OCI-LY1 (cell line): ENCODE data around the gene CCL20.

Experiments used
- H2AFZ ChIP-seq: fragments of 200-600 bp; sonication (generic), shearing (Covaris generic); 2 replicates; pipeline ENCODE4 v1.6.0; 2014; ENCODE audit warnings: antibody characterized with exemption, mild to moderate bottlenecking, low read length
- H3F3A ChIP-seq: fragments of 200-600 bp; sonication (generic), shearing (Covaris generic); 2 replicates; pipeline ENCODE4 v1.6.0; 2014; ENCODE audit warnings: mild to moderate bottlenecking, antibody characterized with exemption, low read length, moderate library complexity; ENCODE audit not compliant: insufficient read depth
- H3K27ac ChIP-seq: fragments of 200-600 bp; sonication (generic); 2 replicates; pipeline ENCODE4 v1.5.1; 2014; ENCODE audit warnings: low read length, mixed run types, mild to moderate bottlenecking, low read depth; ENCODE audit not compliant: poor library complexity, severe bottlenecking
- H3K27me3 ChIP-seq: fragments of 200-600 bp; sonication (generic); 2 replicates; pipeline ENCODE4 v1.6.0; 2014; ENCODE audit warnings: antibody characterized with exemption, mild to moderate bottlenecking, low read length, moderate library complexity; ENCODE audit not compliant: insufficient read depth
- H3K36me3 ChIP-seq: fragments of 200-600 bp; sonication (generic); 2 replicates; pipeline ENCODE4 v1.6.1; 2014; ENCODE audit warnings: mild to moderate bottlenecking, antibody characterized with exemption, low read length, moderate library complexity, mixed read lengths; ENCODE audit not compliant: insufficient read depth
- H3K4me1 ChIP-seq: fragments of 200-600 bp; sonication (generic); 2 replicates; pipeline ENCODE4 v1.5.1; 2014; ENCODE audit warnings: mild to moderate bottlenecking, low read length, moderate library complexity; ENCODE audit not compliant: insufficient read depth, severe bottlenecking
- H3K4me2 ChIP-seq: fragments of 200-600 bp; sonication (generic), shearing (Covaris generic); 2 replicates; pipeline ENCODE4 v1.6.1; 2014; ENCODE audit warnings: low read length
- H3K4me3 ChIP-seq: fragments of 200-600 bp; sonication (generic); 2 replicates; pipeline ENCODE4 v1.5.1; 2014; ENCODE audit warnings: low read length, low read depth, mild to moderate bottlenecking, mixed read lengths; ENCODE audit not compliant: poor library complexity, severe bottlenecking
- H3K79me2 ChIP-seq: fragments of 200-600 bp; shearing (Covaris generic); 2 replicates; pipeline ENCODE4 v1.6.1; 2016; ENCODE audit warnings: mixed run types, low read length, mixed read lengths; ENCODE audit not compliant: insufficient read depth
- H3K9ac ChIP-seq: fragments of 200-600 bp; sonication (generic), shearing (Covaris generic); 2 replicates; pipeline ENCODE4 v1.6.1; 2014; ENCODE audit warnings: mild to moderate bottlenecking, low read length, mixed read lengths
- H3K9me2 ChIP-seq: fragments of 200-600 bp; sonication (generic), shearing (Covaris generic); 2 replicates; pipeline ENCODE4 v1.6.1; 2014; ENCODE audit warnings: low read depth, mild to moderate bottlenecking, low read length, mixed read lengths
- H3K9me3 ChIP-seq: fragments of 200-600 bp; shearing (Covaris generic); 2 replicates; pipeline ENCODE4 v1.6.1; 2014; ENCODE audit warnings: low read length, mixed read lengths
- H4K20me1 ChIP-seq: fragments of 200-600 bp; sonication (generic), shearing (Covaris generic); 2 replicates; pipeline ENCODE4 v1.6.0; 2016; ENCODE audit warnings: mild to moderate bottlenecking, low read length; ENCODE audit not compliant: insufficient read depth
- EZH2 ChIP-seq: fragments of 200-600 bp; sonication (generic), shearing (Covaris generic); IDR thresholded peaks from 2 replicates; pipeline ENCODE4 v1.8.0; 2017; ENCODE audit warnings: borderline replicate concordance, mixed run types, mild to moderate bottlenecking, antibody characterized with exemption, low read length, moderate library complexity, mixed read lengths
- TF ChIP-seq, protein P1 (sequence below): fragments of 200-600 bp; sonication (generic), shearing (Covaris generic); IDR thresholded peaks from 2 replicates; pipeline ENCODE4 v1.5.1; 2017; ENCODE audit warnings: mild to moderate bottlenecking, antibody characterized with exemption, low read length, moderate library complexity, mixed read lengths

Gene CCL20

DNA sequence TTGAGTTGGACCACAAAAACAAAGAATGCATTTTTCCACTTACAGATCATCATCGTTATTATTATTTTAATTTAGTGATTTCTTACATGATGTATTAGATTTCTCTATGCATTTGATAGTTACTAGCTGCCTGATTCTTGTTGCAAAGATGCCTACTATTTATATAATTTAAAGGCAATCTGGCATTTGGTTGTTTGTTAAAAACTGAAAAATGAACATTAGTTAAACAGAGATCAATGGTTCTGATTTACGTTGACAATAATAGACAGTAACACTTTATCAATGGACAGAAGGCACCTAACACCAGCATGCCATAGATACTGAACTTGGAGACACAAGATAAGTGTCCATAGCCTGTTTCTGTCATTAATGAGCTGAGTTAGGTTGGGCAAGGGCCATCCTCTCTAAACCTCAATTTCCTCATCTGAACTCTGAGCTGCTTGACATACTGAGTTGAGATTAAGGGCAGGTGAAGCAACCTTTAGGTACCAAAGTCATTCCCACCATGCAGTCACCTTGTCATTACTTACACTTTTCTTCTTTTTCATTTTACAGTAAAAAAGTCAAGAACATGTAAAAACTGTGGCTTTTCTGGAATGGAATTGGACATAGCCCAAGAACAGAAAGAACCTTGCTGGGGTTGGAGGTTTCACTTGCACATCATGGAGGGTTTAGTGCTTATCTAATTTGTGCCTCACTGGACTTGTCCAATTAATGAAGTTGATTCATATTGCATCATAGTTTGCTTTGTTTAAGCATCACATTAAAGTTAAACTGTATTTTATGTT lies 3.1 kb downstream of the CCL20 start:
- no peak overlapping the region for H2AFZ ChIP-seq
- H3K4me3 ChIP-seq = no peak overlapping the region
- no peak overlapping the region for H3K27ac ChIP-seq
- no peaks in the 10 kb centered on the region for H3K79me2 ChIP-seq
- H3K27me3 ChIP-seq = no peaks in the 10 kb centered on the region
- no peaks in the 10 kb centered on the region for H3F3A ChIP-seq
- H4K20me1 ChIP-seq = no peaks in the 10 kb centered on the region
- no peaks in the 10 kb centered on the region for H3K36me3 ChIP-seq
- H3K4me2 ChIP-seq = no peak overlapping the region
- H3K9me3 ChIP-seq = no peaks in the 10 kb centered on the region
- H3K9me2 ChIP-seq = no peaks in the 10 kb centered on the region
- TF ChIP-seq, protein P1, sequence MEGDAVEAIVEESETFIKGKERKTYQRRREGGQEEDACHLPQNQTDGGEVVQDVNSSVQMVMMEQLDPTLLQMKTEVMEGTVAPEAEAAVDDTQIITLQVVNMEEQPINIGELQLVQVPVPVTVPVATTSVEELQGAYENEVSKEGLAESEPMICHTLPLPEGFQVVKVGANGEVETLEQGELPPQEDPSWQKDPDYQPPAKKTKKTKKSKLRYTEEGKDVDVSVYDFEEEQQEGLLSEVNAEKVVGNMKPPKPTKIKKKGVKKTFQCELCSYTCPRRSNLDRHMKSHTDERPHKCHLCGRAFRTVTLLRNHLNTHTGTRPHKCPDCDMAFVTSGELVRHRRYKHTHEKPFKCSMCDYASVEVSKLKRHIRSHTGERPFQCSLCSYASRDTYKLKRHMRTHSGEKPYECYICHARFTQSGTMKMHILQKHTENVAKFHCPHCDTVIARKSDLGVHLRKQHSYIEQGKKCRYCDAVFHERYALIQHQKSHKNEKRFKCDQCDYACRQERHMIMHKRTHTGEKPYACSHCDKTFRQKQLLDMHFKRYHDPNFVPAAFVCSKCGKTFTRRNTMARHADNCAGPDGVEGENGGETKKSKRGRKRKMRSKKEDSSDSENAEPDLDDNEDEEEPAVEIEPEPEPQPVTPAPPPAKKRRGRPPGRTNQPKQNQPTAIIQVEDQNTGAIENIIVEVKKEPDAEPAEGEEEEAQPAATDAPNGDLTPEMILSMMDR = no peak
- TF ChIP-seq EZH2 = no peak
- no peaks in the 10 kb centered on the region for H3K4me1 ChIP-seq
- H3K9ac ChIP-seq = no peak overlapping the region

DNA sequence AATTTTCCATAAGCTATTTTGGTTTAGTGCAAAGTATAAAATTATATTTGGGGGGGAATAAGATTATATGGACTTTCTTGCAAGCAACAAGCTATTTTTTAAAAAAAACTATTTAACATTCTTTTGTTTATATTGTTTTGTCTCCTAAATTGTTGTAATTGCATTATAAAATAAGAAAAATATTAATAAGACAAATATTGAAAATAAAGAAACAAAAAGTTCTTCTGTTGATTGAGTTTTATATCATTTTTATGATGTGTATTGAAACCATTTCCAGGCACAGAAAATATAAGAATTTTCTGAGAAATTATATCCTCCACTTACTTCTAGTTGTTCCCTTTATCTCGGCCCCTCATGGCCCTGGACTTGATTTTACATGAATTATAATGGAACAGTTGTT lies 3.7 kb downstream of the CCL20 start:
- no peaks in the 10 kb centered on the region for H3K79me2 ChIP-seq
- H3K27me3 ChIP-seq = no peaks in the 10 kb centered on the region
- TF ChIP-seq EZH2 = no peak
- TF ChIP-seq, protein P1 = no peak
- H3K9ac ChIP-seq = no peak overlapping the region
- H4K20me1 ChIP-seq = no peaks in the 10 kb centered on the region
- H3F3A ChIP-seq = no peaks in the 10 kb centered on the region
- H2AFZ ChIP-seq = no peak overlapping the region
- H3K9me2 ChIP-seq = no peaks in the 10 kb centered on the region
- H3K36me3 ChIP-seq = no peaks in the 10 kb centered on the region
- no peaks in the 10 kb centered on the region for H3K9me3 ChIP-seq
- H3K27ac ChIP-seq = no peak overlapping the region
- H3K4me3 ChIP-seq = no peak overlapping the region
- no peak overlapping the region for H3K4me2 ChIP-seq
- no peaks in the 10 kb centered on the region for H3K4me1 ChIP-seq

DNA sequence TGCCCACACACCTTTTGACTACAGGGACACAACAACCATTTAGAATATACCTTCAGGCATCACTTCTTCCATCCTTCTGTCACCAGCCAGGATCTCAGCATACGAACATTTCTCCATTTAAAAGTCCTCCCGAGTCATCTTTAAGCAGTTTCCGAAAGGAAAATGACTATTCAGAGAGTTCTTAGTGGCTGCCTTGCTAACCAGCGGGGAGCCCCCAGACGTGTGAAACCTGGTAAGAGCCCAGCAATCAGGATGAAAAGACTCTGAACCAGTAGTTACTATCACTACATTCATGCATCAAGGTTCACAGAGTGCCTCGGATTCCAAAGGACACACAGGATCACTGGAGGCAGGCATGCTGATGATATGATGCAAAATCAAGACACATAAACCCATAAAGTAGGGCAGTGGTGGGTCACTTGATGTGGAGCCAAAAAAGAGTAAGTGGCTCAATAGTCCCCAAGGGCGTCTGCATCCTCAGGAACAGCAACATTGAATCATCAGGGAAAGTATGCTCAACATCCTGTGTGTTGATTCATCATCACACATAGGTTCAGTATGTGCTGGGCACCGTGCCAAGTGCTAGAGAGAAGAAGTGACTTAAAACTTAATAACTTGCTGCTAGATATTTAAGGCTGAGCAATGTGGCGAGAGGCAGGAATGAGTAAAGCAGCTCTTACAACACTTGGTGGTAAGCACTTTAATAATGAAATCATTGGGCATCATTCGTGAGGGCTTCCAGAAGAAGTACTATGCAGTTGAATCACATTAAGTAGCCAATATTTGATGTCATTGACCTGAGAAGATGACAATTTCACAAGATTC lies 4.4 kb downstream of the CCL20 start:
- Histone ChIP-seq H2AFZ (no peak overlapping the region), H3K9me2 (no peaks in the 10 kb centered on the region), H3K27ac (no peak overlapping the region), H3K4me2 (no peak overlapping the region), H3K9ac (no peak overlapping the region), H3K27me3 (no peaks in the 10 kb centered on the region), H3K4me3 (no peak overlapping the region), H4K20me1 (no peaks in the 10 kb centered on the region), H3K4me1 (no peaks in the 10 kb centered on the region), H3F3A (no peaks in the 10 kb centered on the region), H3K36me3 (no peaks in the 10 kb centered on the region), H3K79me2 (no peaks in the 10 kb centered on the region), H3K9me3 (no peaks in the 10 kb centered on the region)
- TF ChIP-seq, protein P1 = no peak
- no peak for TF ChIP-seq EZH2
